SU-DHL-6 (cell line): ENCODE measurements around the gene FOXC1.

Experiments
- CTCF ChIP-seq: fragments of 200-600 bp; sonication (generic); IDR thresholded peaks from one replicate; pipeline ENCODE4 v1.5.1; 2017; ENCODE audit warnings: antibody characterized with exemption, mild to moderate bottlenecking, low read length, moderate library complexity; ENCODE audit not compliant: insufficient read depth, poor library complexity, severe bottlenecking
- EZH2phosphoT487 ChIP-seq: fragments of 200-600 bp; sonication (generic), shearing (Covaris generic); conservative IDR thresholded peaks from 2 replicates; pipeline ENCODE4 v1.6.1; 2018; ENCODE audit warnings: mild to moderate bottlenecking, antibody characterized with exemption, low read length, moderate library complexity, mixed read lengths

GRCh38 chr6:1579096-1579495 lies 30.6 kb upstream of the FOXC1 start:
- TF ChIP-seq CTCF (no peak), EZH2phosphoT487 (no peak)
